ENCODE results near the gene SDHAF1.

Gene SDHAF1

GRCh38 chr19:36001605-36002004 is 6.6 kb downstream of the SDHAF1 start:
- Histone ChIP-seq H3F3A (ENCODE audit: low read depth) (no peaks in the 10 kb centered on the region), H3K9me2 (replicated peaks; ENCODE audit: low read depth, low read length) (no peaks in the 10 kb centered on the region), H3K27me3 (ENCODE audit: insufficient read depth, low read length, poor library complexity, severe bottlenecking) (no peaks in the 10 kb centered on the region), H3K79me2 (ENCODE audit: insufficient read depth, low read length) (peaks cover 20% of the 10 kb centered on the region; the same call in 1 of the 2 replicates), H3K9me3 (ENCODE audit: insufficient read depth, low read depth, low read length) (no peaks in the 10 kb centered on the region), H3K4me3 (ENCODE audit: low read length, poor library complexity, severe bottlenecking) (no peak overlapping the region), H3K4me2 (ENCODE audit: low read depth, low read length, poor library complexity, severe bottlenecking) (no peak overlapping the region), H3K9ac (ENCODE audit: low read depth, low read length, poor library complexity, severe bottlenecking) (no peak overlapping the region), H3K4me1 (ENCODE audit: insufficient read depth, low read length, poor library complexity, severe bottlenecking) (peaks cover 12% of the 10 kb centered on the region), H4K20me1 (ENCODE audit: insufficient read depth, low read length, poor library complexity, severe bottlenecking) (peaks cover 10% of the 10 kb centered on the region), H3K36me3 (ENCODE audit: insufficient read depth, low read length) (peaks cover 4% of the 10 kb centered on the region; the same call in 1 of the 2 replicates), H2AFZ (ENCODE audit: low read length) (no peak overlapping the region)
- no peak for TF ChIP-seq EZH2phosphoT487 (IDR thresholded peaks at IDR 0.05; ENCODE audit: borderline replicate concordance)
- no peak for TF ChIP-seq CTCF (conservative IDR thresholded peaks at IDR 0.05; ENCODE audit: low read length)

- TF ChIP-seq EZH2phosphoT487 (IDR thresholded peaks at IDR 0.05; ENCODE audit: borderline replicate concordance) (no peak), CTCF (conservative IDR thresholded peaks at IDR 0.05; ENCODE audit: low read length) (no peak)
- Histone ChIP-seq H3K9me2 (replicated peaks; ENCODE audit: low read depth, low read length) (no peaks in the 10 kb centered on the region), H3K4me2 (ENCODE audit: low read depth, low read length, poor library complexity, severe bottlenecking) (no peak overlapping the region), H4K20me1 (ENCODE audit: insufficient read depth, low read length, poor library complexity, severe bottlenecking) (peaks cover 9% of the 10 kb centered on the region), H3F3A (ENCODE audit: low read depth) (no peaks in the 10 kb centered on the region), H3K9ac (ENCODE audit: low read depth, low read length, poor library complexity, severe bottlenecking) (no peak overlapping the region), H3K27me3 (ENCODE audit: insufficient read depth, low read length, poor library complexity, severe bottlenecking) (no peaks in the 10 kb centered on the region), H2AFZ (ENCODE audit: low read length) (no peak overlapping the region), H3K79me2 (ENCODE audit: insufficient read depth, low read length) (peaks cover 8% of the 10 kb centered on the region; the same call in 1 of the 2 replicates), H3K36me3 (ENCODE audit: insufficient read depth, low read length) (peaks cover 4% of the 10 kb centered on the region; the same call in 1 of the 2 replicates), H3K4me3 (ENCODE audit: low read length, poor library complexity, severe bottlenecking) (no peak overlapping the region), H3K4me1 (ENCODE audit: insufficient read depth, low read length, poor library complexity, severe bottlenecking) (peaks cover 3% of the 10 kb centered on the region), H3K9me3 (ENCODE audit: insufficient read depth, low read depth, low read length) (no peaks in the 10 kb centered on the region)
These were observed 8.3 kb downstream of the SDHAF1 start for GRCh38 chr19:36003284-36003683.

- Histone ChIP-seq H3K79me2 (ENCODE audit: insufficient read depth, low read length) (no peaks in the 10 kb centered on the region), H3K36me3 (ENCODE audit: insufficient read depth, low read length) (no peaks in the 10 kb centered on the region), H3K4me2 (ENCODE audit: low read depth, low read length, poor library complexity, severe bottlenecking) (no peak overlapping the region), H3K4me1 (ENCODE audit: insufficient read depth, low read length, poor library complexity, severe bottlenecking) (no peaks in the 10 kb centered on the region), H4K20me1 (ENCODE audit: insufficient read depth, low read length, poor library complexity, severe bottlenecking) (no peaks in the 10 kb centered on the region), H3K4me3 (ENCODE audit: low read length, poor library complexity, severe bottlenecking) (no peak overlapping the region), H3F3A (ENCODE audit: low read depth) (no peaks in the 10 kb centered on the region), H2AFZ (ENCODE audit: low read length) (no peak overlapping the region), H3K9me3 (ENCODE audit: insufficient read depth, low read depth, low read length) (no peaks in the 10 kb centered on the region), H3K27me3 (ENCODE audit: insufficient read depth, low read length, poor library complexity, severe bottlenecking) (no peaks in the 10 kb centered on the region), H3K9me2 (replicated peaks; ENCODE audit: low read depth, low read length) (no peaks in the 10 kb centered on the region), H3K9ac (ENCODE audit: low read depth, low read length, poor library complexity, severe bottlenecking) (no peak overlapping the region)
- TF ChIP-seq EZH2phosphoT487 (IDR thresholded peaks at IDR 0.05; ENCODE audit: borderline replicate concordance) (no peak), CTCF (conservative IDR thresholded peaks at IDR 0.05; ENCODE audit: low read length) (no peak)
These were observed 12.0 kb downstream of the SDHAF1 start for GRCh38 chr19:36006955-36007354.

All from Loucy (cell line).